H1 (cell line): ENCODE results near the gene SORCS3. TPM values are rescaled to one million over a fixed set of nuclear protein-coding genes. Genes with fewer than 3 reads are reported as not detected.

Experiments used
- CTCF ChIA-PET: fragments of 300-600 bp; sonication (Branson Sonifier 250); formaldehyde crosslinking; loops from one replicate; lab custom pipeline; 2021; ENCODE audit not compliant: partially characterized antibody; lab: Charles Lee
- POLR2A ChIA-PET: fragments of 300-600 bp; sonication (Branson Sonifier 250); formaldehyde crosslinking; loops from one replicate; lab custom pipeline; 2021; ENCODE audit warnings: inconsistent platforms; ENCODE audit not compliant: partially characterized antibody; lab: Charles Lee
- DNase-seq, 2 experiments: peaks; one replicate each; pipeline versions ENCODE4 v3.0.0 to v3.0.0-alpha.2; 2010 to 2022; ENCODE audit warnings: low spot score in 2 of 2, low read depth in 1 of 2, mixed read lengths in 1 of 2
- FAIRE-seq: peaks from 2 replicates; lab custom pipeline; 2011; peaks lifted over from hg19 to GRCh38; lab: Jason Lieb, UNC
- H2AFZ ChIP-seq: 2 replicates; pipeline ENCODE4 v1.8.1; 2012; ENCODE audit warnings: low read length, inconsistent platforms
- H2AK5ac ChIP-seq: 2 replicates; pipeline ENCODE4 v1.6.1; 2013; ENCODE audit warnings: low read depth, low read length
- H2BK120ac ChIP-seq: replicated peaks from 2 replicates; pipeline ENCODE3; 2013; ENCODE audit warnings: low read depth, low read length, inconsistent platforms
- H2BK12ac ChIP-seq: 2 replicates; pipeline ENCODE4 v1.6.1; 2013; ENCODE audit warnings: low read depth, low read length
- H2BK15ac ChIP-seq: 2 replicates; pipeline ENCODE4 v1.6.1; 2013; ENCODE audit warnings: low read length
- H2BK20ac ChIP-seq: 2 replicates; pipeline ENCODE4 v1.6.1; 2013; ENCODE audit warnings: low read length
- H2BK5ac ChIP-seq: 2 replicates; pipeline ENCODE4 v1.6.1; 2013; ENCODE audit warnings: low read depth, low read length
- H3K14ac ChIP-seq: 2 replicates; pipeline ENCODE4 v1.6.1; 2013; ENCODE audit warnings: inconsistent platforms; ENCODE audit not compliant: insufficient read length
- H3K18ac ChIP-seq: 2 replicates; pipeline ENCODE4 v1.6.1; 2013; ENCODE audit warnings: low read length; ENCODE audit errors: extremely low read depth
- H3K23ac ChIP-seq: 2 replicates; pipeline ENCODE4 v1.6.1; 2013; ENCODE audit warnings: inconsistent platforms; ENCODE audit not compliant: insufficient read length
- H3K23me2 ChIP-seq: 2 replicates; pipeline ENCODE4 v1.6.1; 2013; ENCODE audit warnings: low read depth, low read length
- H3K27ac ChIP-seq: 2 replicates; pipeline ENCODE4 v1.6.1; 2011; ENCODE audit warnings: low read depth, low read length, inconsistent platforms
- H3K27me3 ChIP-seq, 4 experiments: replicated peaks in 1 of 4; 1 replicate in 1 of 4; 2 replicates in 3 of 4; pipeline versions ENCODE4 v1.6.1 to v1.8.1; 2011 to 2013; ENCODE audit warnings: low read length in 3 of 4, mild to moderate bottlenecking in 3 of 4, inconsistent platforms in 2 of 4, mixed read lengths in 2 of 4, moderate library complexity in 1 of 4; ENCODE audit not compliant: control insufficient read depth in 3 of 4, insufficient read depth in 3 of 4; ENCODE audit errors: extremely low read depth in 1 of 4
- H3K36me3 ChIP-seq, 4 experiments: 2 replicates each; pipeline versions ENCODE4 v1.6.1 to v1.8.1; 2011 to 2013; ENCODE audit warnings: mild to moderate bottlenecking in 4 of 4, low read length in 3 of 4, moderate library complexity in 2 of 4, control low read depth in 1 of 4, inconsistent platforms in 1 of 4; ENCODE audit not compliant: insufficient read depth in 4 of 4, control insufficient read depth in 2 of 4
- H3K4ac ChIP-seq: replicated peaks from 2 replicates; pipeline ENCODE3; 2013; ENCODE audit warnings: low read length, low read depth, mixed read lengths, inconsistent platforms; ENCODE audit not compliant: insufficient read length
- H3K4me1 ChIP-seq, 4 experiments: replicated peaks in 1 of 4; 1 replicate in 1 of 4; 2 replicates in 3 of 4; pipeline versions ENCODE4 v1.6.1 to v1.8.1; 2011 to 2013; ENCODE audit warnings: low read length in 3 of 4, inconsistent platforms in 2 of 4, mixed read lengths in 1 of 4; ENCODE audit not compliant: insufficient read depth in 4 of 4, control insufficient read depth in 3 of 4
- H3K4me2 ChIP-seq, 2 experiments: 2 replicates each; pipeline versions ENCODE4 v1.6.1 to v1.8.1; 2011 to 2013; ENCODE audit warnings: low read depth in 2 of 2, low read length in 2 of 2, control low read depth in 1 of 2, inconsistent platforms in 1 of 2, mild to moderate bottlenecking in 1 of 2; ENCODE audit not compliant: insufficient read depth in 1 of 2
- H3K4me3 ChIP-seq, 4 experiments: fragments of 200-600, 300-600 bp in 1 of 4; sonication (generic), shearing (Covaris generic), sonication (Bioruptor Twin) in 1 of 4; 2 replicates each; pipeline versions ENCODE4 v1.5.1 to v1.8.1; 2011 to 2016; ENCODE audit warnings: low read length in 4 of 4, low read depth in 3 of 4, control low read depth in 2 of 4, inconsistent platforms in 2 of 4, mild to moderate bottlenecking in 2 of 4, mixed read lengths in 1 of 4, moderate library complexity in 1 of 4; ENCODE audit not compliant: insufficient read depth in 2 of 4; ENCODE audit errors: extremely low read depth in 1 of 4
- H3K56ac ChIP-seq: replicated peaks from 2 replicates; pipeline ENCODE3; 2013; ENCODE audit warnings: low read depth, mild to moderate bottlenecking, mixed read lengths, low read length, inconsistent platforms; ENCODE audit not compliant: insufficient read length
- H3K79me1 ChIP-seq: 2 replicates; pipeline ENCODE4 v1.6.1; 2013; ENCODE audit warnings: low read depth, low read length, control low read depth
- H3K79me2 ChIP-seq, 2 experiments: 2 replicates each; pipeline versions ENCODE4 v1.6.1 to v1.8.1; 2012 to 2013; ENCODE audit warnings: low read length in 2 of 2, mild to moderate bottlenecking in 2 of 2, inconsistent platforms in 1 of 2; ENCODE audit not compliant: insufficient read depth in 2 of 2, control insufficient read depth in 1 of 2
- H3K9ac ChIP-seq, 4 experiments: replicated peaks in 1 of 4; 1 replicate in 1 of 4; 2 replicates in 3 of 4; pipeline versions ENCODE4 v1.6.1 to v1.8.1; 2011 to 2013; ENCODE audit warnings: low read depth in 3 of 4, low read length in 3 of 4, control low read depth in 2 of 4, mild to moderate bottlenecking in 2 of 4, moderate library complexity in 2 of 4, inconsistent platforms in 1 of 4; ENCODE audit errors: extremely low read depth in 1 of 4
- H3K9me3 ChIP-seq, 2 experiments: 2 replicates each; pipeline versions ENCODE4 v1.6.1 to v1.8.1; 2012 to 2013; ENCODE audit warnings: mild to moderate bottlenecking in 2 of 2, moderate library complexity in 2 of 2, control low read depth in 1 of 2, inconsistent platforms in 1 of 2, low read depth in 1 of 2, low read length in 1 of 2, mixed read lengths in 1 of 2; ENCODE audit not compliant: insufficient read depth in 2 of 2
- H4K20me1 ChIP-seq, 2 experiments: replicated peaks in 1 of 2; 2 replicates each; pipeline versions ENCODE3 to v1.8.1; 2011 to 2013; ENCODE audit warnings: inconsistent platforms in 2 of 2, low read length in 2 of 2, mild to moderate bottlenecking in 1 of 2; ENCODE audit not compliant: insufficient read depth in 2 of 2, control insufficient read depth in 1 of 2
- H4K5ac ChIP-seq: 2 replicates; pipeline ENCODE4 v1.6.1; 2013; ENCODE audit warnings: low read length, low read depth, mixed read lengths, inconsistent platforms; ENCODE audit not compliant: insufficient read length
- H4K8ac ChIP-seq: 2 replicates; pipeline ENCODE4 v1.8.0; 2013; ENCODE audit warnings: mild to moderate bottlenecking, moderate library complexity, low read length, inconsistent platforms; ENCODE audit not compliant: insufficient read depth; ENCODE audit errors: extremely low read depth
- H4K91ac ChIP-seq: replicated peaks from 2 replicates; pipeline ENCODE3; 2013; ENCODE audit warnings: low read length, mixed read lengths, inconsistent platforms; ENCODE audit not compliant: insufficient read length
- EZH2 ChIP-seq: fragments of 200-600 bp; sonication (generic); IDR thresholded peaks from 2 replicates; pipeline ENCODE4 v1.7.1; 2012; ENCODE audit warnings: low read depth, mild to moderate bottlenecking, moderate library complexity, low read length, inconsistent platforms; ENCODE audit not compliant: severe bottlenecking
- HDAC6 ChIP-seq: IDR thresholded peaks from one replicate; pipeline ENCODE4 v1.7.1; 2012; ENCODE audit warnings: low read depth, mild to moderate bottlenecking, inconsistent platforms, low read length, moderate library complexity
- WGBS, 2 experiments: shearing (Covaris generic) in 1 of 2; methylation state at CpG; one replicate each; pipeline versions ENCODE4 v1.1.6 to v1.1.7; 2013 to 2015; ENCODE audit warnings: low lambda C conversion rate in 2 of 2, mixed read lengths in 2 of 2, inconsistent platforms in 1 of 2, low coverage in 1 of 2, missing lambda C conversion rate in 1 of 2; ENCODE audit not compliant: insufficient replicate concordance in 2 of 2, insufficient coverage in 1 of 2, insufficient read length in 1 of 2; ENCODE audit errors: extremely low coverage in 1 of 2, missing lambda C conversion rate in 1 of 2; 5-methylcytosine and 5-hydroxymethylcytosine counted together
- polyA plus RNA-seq, 7 experiments: library from polyadenylated mRNA; depleted of rRNA in 3 of 7; stranded (reverse) in 5 of 7; unstranded in 2 of 7; fragments of >200 nt in 5 of 7; fragments of 200-250 nt in 2 of 7; gene quantifications; 1 replicate in 5 of 7; 2 replicates in 1 of 7; 4 replicates in 1 of 7; pipeline versions ENCODE4 v1.2.1 to v1.2.3, GENCODE V29; 2011 to 2013; ENCODE audit warnings: missing spikeins in 2 of 7, mixed read lengths in 2 of 7
- total RNA-seq: library from RNA; stranded (reverse); fragmentation: NEBNext Ultra II Directional; extraction: Animal tissue kit (Norgen Biotek cat#: 25700); gene quantifications from 2 replicates; pipeline ENCODE4 v1.2.1, GENCODE V29; 2021

SORCS3 gene
- total and polyA plus RNA-seq, 2 of the 8 experiments (the other 6 are each of a cell fraction or from before 2014, with no cell fraction given) = 0.26 to 0.88 TPM

DNA sequence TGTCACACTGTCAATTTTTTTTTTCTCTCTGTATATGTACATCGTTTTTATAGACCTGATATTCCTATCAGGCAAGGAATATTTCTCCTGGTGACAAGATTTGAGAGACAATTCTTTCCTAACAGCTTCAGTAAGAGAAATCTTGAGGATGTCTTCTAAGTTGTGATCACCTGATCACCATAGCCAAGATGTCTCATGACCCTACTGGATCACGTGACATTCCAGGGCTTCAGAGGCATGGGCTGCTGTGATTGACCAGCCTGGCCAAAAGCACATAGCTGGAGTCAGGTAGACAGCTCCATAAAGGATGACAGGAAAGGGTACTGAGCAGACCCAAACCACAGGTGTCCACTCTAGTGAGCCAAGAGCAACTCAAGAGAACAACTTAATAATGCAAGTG lies 444.9 kb downstream of the SORCS3 start:
- TF ChIP-seq HDAC6 (no peak), EZH2 (no peak)
- Histone ChIP-seq H2BK20ac (no peak overlapping the region), H4K8ac (no peak overlapping the region), H3K79me2 (no peaks in the 10 kb centered on the region), H3K56ac (no peak overlapping the region), H3K4me3 (no peak overlapping the region), H3K4me2 (no peak overlapping the region), H3K4me1 (no peaks in the 10 kb centered on the region), H3K23ac (no peak overlapping the region), H3K18ac (no peak overlapping the region), H3K14ac (no peak overlapping the region), H4K5ac (no peak overlapping the region), H3K27ac (no peak overlapping the region), H3K9me3 (no peaks in the 10 kb centered on the region), H4K20me1 (no peaks in the 10 kb centered on the region), H3K9ac (no peak overlapping the region), H3K4ac (no peak overlapping the region), H3K79me1 (no peaks in the 10 kb centered on the region), H3K27me3 (no peaks in the 10 kb centered on the region), H3K36me3 (no peaks in the 10 kb centered on the region), H2AK5ac (no peak overlapping the region), H2AFZ (no peak overlapping the region; the same call in 1 of the 2 replicates), H3K23me2 (no peaks in the 10 kb centered on the region), H2BK5ac (no peak overlapping the region), H2BK120ac (no peak overlapping the region), H4K91ac (no peak overlapping the region), H2BK12ac (no peak overlapping the region), H2BK15ac (no peak overlapping the region)
- POLR2A ChIA-PET = no interaction called here
- DNase-seq (no peak), FAIRE-seq (no peak)
- WGBS, 2 experiments = 88% methylated on average over 2 of the region's 2 CpGs; no CpG with 5 or more reads in 1 of the 2 experiments
- CTCF ChIA-PET = interaction anchor here (1.3 to 2.0 kb wide), 3 partner anchors 20 to 35 kb away, joined by 3 to 5 read pairs (median 3); no protein-coding TSS in a partner anchor
